ENCODE measurements around the gene CDC42. TPM values are rescaled to one million over a fixed set of nuclear protein-coding genes. Genes with fewer than 3 reads are reported as not detected.
"Not testable (repeated sequence)": the region's sequence is repeated elsewhere in the genome, so short reads cannot be mapped to it uniquely, and the experiment has no call there.

Gene CDC42
- 100 to 1,000 TPM; 317 to 347 TPM for total RNA-seq
- polyA plus RNA-seq, result 294 TPM

DNA sequence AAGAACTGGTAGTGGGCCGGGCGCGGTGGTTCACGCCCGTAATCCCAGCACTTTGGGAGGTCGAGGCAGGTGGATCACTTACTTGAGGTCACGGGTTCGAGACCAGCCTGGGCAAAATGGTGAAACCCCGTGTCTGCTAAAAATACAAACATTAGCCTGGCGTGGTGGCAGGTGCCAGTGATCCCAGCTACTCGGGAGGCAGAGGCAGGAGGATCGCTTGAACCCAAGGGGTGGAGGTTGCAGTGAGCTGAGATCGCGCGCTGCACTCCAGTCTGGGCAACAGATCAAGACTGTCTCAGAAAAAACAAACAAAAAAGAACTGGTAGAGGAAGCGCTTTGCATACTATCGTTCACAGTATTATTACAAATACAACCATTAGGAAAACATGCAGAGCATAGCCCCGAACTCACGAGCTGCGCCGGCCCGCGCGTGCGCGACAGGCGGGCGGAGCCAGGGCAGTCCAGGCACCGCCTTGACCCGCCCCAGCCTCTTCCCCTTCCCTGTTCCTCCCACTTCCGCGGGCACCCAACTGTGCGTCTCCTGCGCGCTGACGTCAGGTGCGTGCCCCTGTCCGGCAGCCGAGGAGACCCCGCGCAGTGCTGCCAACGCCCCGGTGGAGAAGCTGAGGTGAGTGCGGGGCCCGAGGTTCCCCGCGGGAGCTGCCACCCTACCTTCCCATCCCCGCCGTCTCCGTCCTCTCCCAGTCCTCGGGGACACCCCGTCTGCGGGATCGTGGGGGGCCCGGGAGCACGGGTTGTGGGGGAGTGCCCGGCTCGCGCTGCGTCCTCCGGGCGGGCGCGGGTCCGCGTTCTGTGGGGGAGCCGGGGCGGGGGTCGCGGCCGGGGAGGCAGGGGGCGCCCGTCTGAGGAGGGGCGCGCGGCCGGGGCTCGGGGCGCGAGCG, at the start of gene CDC42:
CDC42 (plus strand) TSS at position 595 of the 902 bp plus-strand sequence. CDS start 25,770 bp downstream, outside the sequence.
- peaks cover 0 to 2% of the 10 kb centered on the region in 2 donors for H3K27me3 Mint-ChIP-seq

DNA sequence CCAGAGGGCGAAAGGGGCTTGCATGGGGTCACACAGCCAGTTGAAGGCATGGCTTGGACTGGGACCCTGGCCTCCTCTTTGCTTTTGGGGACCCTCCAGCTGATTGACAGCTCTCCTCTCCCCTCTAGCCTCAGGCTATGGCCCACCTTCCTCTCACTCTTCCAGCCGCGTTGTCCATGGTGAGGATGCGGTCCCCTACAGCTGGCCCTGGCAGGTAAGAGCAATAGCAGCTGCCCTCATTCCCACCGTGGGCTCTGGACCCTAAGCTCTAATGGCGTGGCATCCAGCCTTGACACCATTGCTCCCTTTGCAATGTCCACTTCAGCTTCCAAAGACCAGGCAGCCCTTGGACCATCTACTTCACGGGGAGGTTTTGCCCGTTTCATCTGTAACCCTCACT, 49.6 kb upstream of the CDC42 start:
- H3K36me3 ChIP-seq (ENCODE audit: insufficient read depth, low read length); H3K9me3 Mint-ChIP-seq; H3K27me3 Mint-ChIP-seq; POLR2A ChIA-PET; H3K9me3 ChIP-seq (ENCODE audit: low read length); H3K4me1 Mint-ChIP-seq; CTCF ChIA-PET; H3K36me3 Mint-ChIP-seq; H3K27me3 ChIP-seq (ENCODE audit: insufficient read depth, low read length, poor library complexity, severe bottlenecking); H3K27ac Mint-ChIP-seq; H3K27ac ChIP-seq (ENCODE audit: low read depth, low read length); H3K4me3 Mint-ChIP-seq; H3K4me3 ChIP-seq (ENCODE audit: low read length); H3K4me1 ChIP-seq (ENCODE audit: insufficient read depth, low read length); DNase-seq: not testable (repeated sequence)

More for the DNA sequence above, at the start of gene CDC42:
- Histone ChIP-seq H3K27me3 (ENCODE audit: insufficient read depth, low read length, poor library complexity, severe bottlenecking) (no peaks in the 10 kb centered on the region), H3K9me3 (ENCODE audit: low read length) (no peaks in the 10 kb centered on the region), H3K4me1 (ENCODE audit: insufficient read depth, low read length) (peaks cover 50% of the 10 kb centered on the region), H3K36me3 (ENCODE audit: insufficient read depth, low read length) (no peaks in the 10 kb centered on the region), H3K4me3 (ENCODE audit: low read length) (peak within 1 kb of the TSS; percentile 83), H3K27ac (ENCODE audit: low read depth, low read length) (peak within 1 kb of the TSS; percentile 87)
- Mint-ChIP-seq H3K9me3 (peaks cover 0 to 3% (median 0%) of the 10 kb centered on the region in 5 donors), H3K4me1 (peaks cover 51 to 68% (median 66%) of the 10 kb centered on the region in 3 donors), H3K36me3 (peaks cover 10 to 36% (median 12%) of the 10 kb centered on the region in 3 donors), H3K27ac (peak within 1 kb of the TSS; percentile 99 to 100 (median 100)), H3K4me3 (peak within 1 kb of the TSS; percentile 98 to 100 (median 100))
- peak; percentile 94 to 98 (median 97) for DNase-seq
- POLR2A ChIA-PET, result interaction anchor here (0.5 to 6.0 kb wide), 15 partner anchors 8 to 1548 kb away, joined by 3 to 139 read pairs (median 4); partner anchors contain the start of gene USP48
- CTCF ChIA-PET, result interaction anchor here (1.0 to 8.5 kb wide), 10 partner anchors 9 to 47 kb away, joined by 3 to 77 read pairs (median 3); no protein-coding TSS in a partner anchor

DNA sequence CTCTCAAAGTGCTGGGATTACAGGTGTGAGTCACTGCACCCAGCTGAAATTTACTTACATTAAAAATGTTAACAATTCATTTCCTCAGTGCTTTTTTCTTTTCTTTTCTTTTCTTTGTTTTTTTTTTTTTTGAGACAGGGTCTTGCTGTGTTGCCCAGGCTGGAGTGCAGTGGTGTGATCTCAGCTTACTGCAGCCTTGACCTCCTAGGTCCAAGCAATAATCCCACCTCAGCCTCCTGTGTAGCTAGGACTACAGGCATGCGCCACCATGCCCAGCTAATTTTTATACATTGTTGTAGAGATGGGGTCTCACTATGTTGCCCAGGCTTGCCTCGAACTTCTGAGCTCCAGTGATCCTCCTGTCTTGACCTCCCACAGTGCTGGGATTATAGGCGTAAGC, 48.5 kb upstream of the CDC42 start:
- H3K27me3 ChIP-seq (ENCODE audit: insufficient read depth, low read length, poor library complexity, severe bottlenecking); H3K4me1 Mint-ChIP-seq; H3K36me3 Mint-ChIP-seq; H3K27ac Mint-ChIP-seq; H3K4me3 Mint-ChIP-seq; H3K9me3 ChIP-seq (ENCODE audit: low read length); H3K4me1 ChIP-seq (ENCODE audit: insufficient read depth, low read length); DNase-seq; H3K9me3 Mint-ChIP-seq; POLR2A ChIA-PET; H3K27ac ChIP-seq (ENCODE audit: low read depth, low read length); H3K36me3 ChIP-seq (ENCODE audit: insufficient read depth, low read length); H3K4me3 ChIP-seq (ENCODE audit: low read length); H3K27me3 Mint-ChIP-seq: not testable (repeated sequence)
- CTCF ChIA-PET, result interaction anchor here (0.8 kb wide), 1 partner anchor 19 kb away, joined by 3 read pairs; no protein-coding TSS in a partner anchor

GRCh38 chr1:22005261-22006149, 47.0 kb upstream of the CDC42 start:
- H3K9me3 Mint-ChIP-seq; H3K4me3 Mint-ChIP-seq; H3K9me3 ChIP-seq (ENCODE audit: low read length); DNase-seq; H3K27me3 Mint-ChIP-seq; H3K4me1 Mint-ChIP-seq; H3K36me3 ChIP-seq (ENCODE audit: insufficient read depth, low read length); H3K36me3 Mint-ChIP-seq; H3K27me3 ChIP-seq (ENCODE audit: insufficient read depth, low read length, poor library complexity, severe bottlenecking); H3K27ac ChIP-seq (ENCODE audit: low read depth, low read length); H3K4me3 ChIP-seq (ENCODE audit: low read length); POLR2A ChIA-PET; H3K4me1 ChIP-seq (ENCODE audit: insufficient read depth, low read length); CTCF ChIA-PET; H3K27ac Mint-ChIP-seq: not testable (repeated sequence)

GRCh38 chr1:22006736-22007135, 45.8 kb upstream of the CDC42 start:
- H3K36me3 ChIP-seq (ENCODE audit: insufficient read depth, low read length); CTCF ChIA-PET: not testable (repeated sequence)

GRCh38 chr1:22007262-22007661, 45.2 kb upstream of the CDC42 start:
- H3K4me1 Mint-ChIP-seq; H3K9me3 ChIP-seq (ENCODE audit: low read length); H3K27me3 ChIP-seq (ENCODE audit: insufficient read depth, low read length, poor library complexity, severe bottlenecking); H3K4me3 ChIP-seq (ENCODE audit: low read length); H3K27ac Mint-ChIP-seq; H3K27me3 Mint-ChIP-seq; H3K4me3 Mint-ChIP-seq; H3K36me3 Mint-ChIP-seq; H3K27ac ChIP-seq (ENCODE audit: low read depth, low read length); H3K4me1 ChIP-seq (ENCODE audit: insufficient read depth, low read length); H3K36me3 ChIP-seq (ENCODE audit: insufficient read depth, low read length); H3K9me3 Mint-ChIP-seq; POLR2A ChIA-PET; CTCF ChIA-PET; DNase-seq: not testable (repeated sequence)

More at GRCh38 chr1:22006736-22007135, 45.8 kb upstream of the CDC42 start:
- H3K27ac ChIP-seq (ENCODE audit: low read depth, low read length); H3K9me3 Mint-ChIP-seq; H3K27me3 Mint-ChIP-seq; POLR2A ChIA-PET; H3K27me3 ChIP-seq (ENCODE audit: insufficient read depth, low read length, poor library complexity, severe bottlenecking); H3K36me3 Mint-ChIP-seq; H3K4me3 Mint-ChIP-seq; H3K4me3 ChIP-seq (ENCODE audit: low read length); H3K4me1 Mint-ChIP-seq; H3K4me1 ChIP-seq (ENCODE audit: insufficient read depth, low read length); DNase-seq; H3K9me3 ChIP-seq (ENCODE audit: low read length): not testable (repeated sequence)
- peak overlapping the region in 1 of 8 donors; percentile 63 for H3K27ac Mint-ChIP-seq

DNA sequence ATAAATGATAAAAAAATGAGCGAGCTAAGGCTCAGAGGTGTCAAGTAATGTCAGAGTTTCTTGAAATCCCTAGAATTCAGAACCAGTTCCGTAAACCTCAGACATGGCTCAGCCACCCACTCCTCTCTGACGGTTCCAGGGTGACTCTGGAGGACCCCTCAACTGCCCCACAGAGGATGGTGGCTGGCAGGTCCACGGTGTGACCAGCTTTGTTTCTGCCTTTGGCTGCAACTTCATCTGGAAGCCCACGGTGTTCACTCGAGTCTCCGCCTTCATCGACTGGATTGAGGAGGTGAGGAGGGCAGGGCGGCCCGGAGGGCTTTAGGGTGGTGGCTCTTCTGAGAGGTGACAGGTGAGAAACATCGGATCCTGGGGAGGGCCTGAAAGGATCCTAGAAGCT, 42.9 kb upstream of the CDC42 start:
- H3K9me3 ChIP-seq (ENCODE audit: low read length); H3K4me1 ChIP-seq (ENCODE audit: insufficient read depth, low read length); H3K4me1 Mint-ChIP-seq; H3K27ac ChIP-seq (ENCODE audit: low read depth, low read length); H3K36me3 ChIP-seq (ENCODE audit: insufficient read depth, low read length); H3K27me3 ChIP-seq (ENCODE audit: insufficient read depth, low read length, poor library complexity, severe bottlenecking); H3K4me3 Mint-ChIP-seq; H3K27me3 Mint-ChIP-seq; DNase-seq; H3K36me3 Mint-ChIP-seq; H3K27ac Mint-ChIP-seq; H3K9me3 Mint-ChIP-seq; POLR2A ChIA-PET; H3K4me3 ChIP-seq (ENCODE audit: low read length): not testable (repeated sequence)
- CTCF ChIA-PET, result interaction anchor here (1.1 kb wide), 1 partner anchor 13 kb away, joined by 3 read pairs; no protein-coding TSS in a partner anchor

- H3K9me3 ChIP-seq (ENCODE audit: low read length); H3K4me3 ChIP-seq (ENCODE audit: low read length); H3K4me1 Mint-ChIP-seq; POLR2A ChIA-PET; H3K4me1 ChIP-seq (ENCODE audit: insufficient read depth, low read length); H3K4me3 Mint-ChIP-seq; DNase-seq; CTCF ChIA-PET; H3K27me3 Mint-ChIP-seq; H3K36me3 Mint-ChIP-seq; H3K27ac ChIP-seq (ENCODE audit: low read depth, low read length); H3K27ac Mint-ChIP-seq; H3K9me3 Mint-ChIP-seq; H3K36me3 ChIP-seq (ENCODE audit: insufficient read depth, low read length); H3K27me3 ChIP-seq (ENCODE audit: insufficient read depth, low read length, poor library complexity, severe bottlenecking): not testable (repeated sequence)
Observed at GRCh38 chr1:22012752-22013151, 39.8 kb upstream of the CDC42 start.
